Subcutaneous adipose tissue (tissue), 4 donors: Measurements from ENCODE around the gene NSF. TPM values are rescaled to one million over a fixed set of nuclear protein-coding genes. Genes with fewer than 3 reads are reported as not detected.

Source experiments
- total RNA-seq, 4 donors: library from RNA; depleted of rRNA; stranded (reverse); fragments of >200 nt; gene quantifications; one replicate each; pipeline ENCODE4 v1.1.0, GENCODE V29; 2016
- TF ChIP-seq, protein P1 (sequence below): fragments of 450-650 bp; IDR thresholded peaks from one replicate; pipeline ENCODE4 v1.5.1; 2016; ENCODE audit warnings: low read depth, mild to moderate bottlenecking, control low read depth, antibody characterized with exemption, moderate library complexity

NSF gene
- total RNA-seq, 4 donors from 2014 or later: 15.1 to 26.3 (median 19.3) TPM

DNA sequence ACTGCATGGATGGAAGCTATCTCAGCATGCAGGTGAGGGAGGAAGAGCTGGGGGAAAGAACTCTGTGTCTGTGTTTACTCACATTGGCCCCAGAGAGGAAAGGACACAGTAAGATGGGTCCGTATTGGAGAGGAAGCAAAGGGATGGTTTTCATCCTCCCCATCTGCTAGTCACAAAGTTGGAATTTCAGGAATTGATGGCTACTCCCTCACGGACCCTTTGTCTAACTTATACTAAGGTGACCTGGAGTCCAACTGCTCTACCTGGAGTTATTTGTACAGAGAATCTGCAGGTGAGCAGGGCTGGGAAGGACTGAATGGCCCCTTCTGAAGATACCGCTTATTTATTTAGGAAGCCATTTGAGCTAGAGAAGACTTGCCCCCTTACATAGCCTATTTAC, 172.9 kb downstream of the NSF start:
- TF ChIP-seq, protein P1, sequence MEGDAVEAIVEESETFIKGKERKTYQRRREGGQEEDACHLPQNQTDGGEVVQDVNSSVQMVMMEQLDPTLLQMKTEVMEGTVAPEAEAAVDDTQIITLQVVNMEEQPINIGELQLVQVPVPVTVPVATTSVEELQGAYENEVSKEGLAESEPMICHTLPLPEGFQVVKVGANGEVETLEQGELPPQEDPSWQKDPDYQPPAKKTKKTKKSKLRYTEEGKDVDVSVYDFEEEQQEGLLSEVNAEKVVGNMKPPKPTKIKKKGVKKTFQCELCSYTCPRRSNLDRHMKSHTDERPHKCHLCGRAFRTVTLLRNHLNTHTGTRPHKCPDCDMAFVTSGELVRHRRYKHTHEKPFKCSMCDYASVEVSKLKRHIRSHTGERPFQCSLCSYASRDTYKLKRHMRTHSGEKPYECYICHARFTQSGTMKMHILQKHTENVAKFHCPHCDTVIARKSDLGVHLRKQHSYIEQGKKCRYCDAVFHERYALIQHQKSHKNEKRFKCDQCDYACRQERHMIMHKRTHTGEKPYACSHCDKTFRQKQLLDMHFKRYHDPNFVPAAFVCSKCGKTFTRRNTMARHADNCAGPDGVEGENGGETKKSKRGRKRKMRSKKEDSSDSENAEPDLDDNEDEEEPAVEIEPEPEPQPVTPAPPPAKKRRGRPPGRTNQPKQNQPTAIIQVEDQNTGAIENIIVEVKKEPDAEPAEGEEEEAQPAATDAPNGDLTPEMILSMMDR: no peak

DNA sequence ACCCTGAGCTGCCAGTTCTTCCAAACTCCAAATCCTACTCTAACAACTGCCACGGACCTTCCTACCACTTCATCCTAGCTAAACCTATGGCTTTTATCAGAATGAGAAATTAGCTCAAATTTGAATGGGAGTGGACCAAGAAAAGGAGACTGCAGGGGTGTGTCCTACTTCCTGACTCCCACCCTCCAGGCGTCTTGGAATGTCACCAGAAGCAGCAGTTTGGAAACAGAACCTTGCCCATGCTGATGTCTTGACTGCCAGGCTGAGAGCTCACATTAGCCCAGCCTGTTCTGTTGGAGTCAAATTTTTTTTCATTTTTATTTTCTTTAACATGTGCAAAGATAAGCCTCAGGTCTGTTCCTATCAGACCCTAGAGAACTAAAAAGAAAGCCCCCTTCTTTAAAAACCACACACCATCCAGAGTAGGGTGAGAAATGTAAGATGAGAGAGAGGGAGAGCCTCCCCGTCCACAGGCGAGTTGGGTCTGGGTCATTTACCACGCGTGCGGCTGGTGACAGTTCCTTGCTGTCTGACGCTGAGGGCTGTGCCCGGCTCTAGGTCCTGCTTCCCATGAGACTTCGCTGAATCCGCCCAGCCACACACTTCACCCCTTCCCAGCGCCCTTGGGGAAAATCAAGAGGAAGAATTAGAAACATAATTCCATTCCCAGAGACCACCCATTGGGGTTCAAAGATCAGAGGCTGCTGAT, 173.7 kb downstream of the NSF start:
- TF ChIP-seq, protein P1: no peak

DNA sequence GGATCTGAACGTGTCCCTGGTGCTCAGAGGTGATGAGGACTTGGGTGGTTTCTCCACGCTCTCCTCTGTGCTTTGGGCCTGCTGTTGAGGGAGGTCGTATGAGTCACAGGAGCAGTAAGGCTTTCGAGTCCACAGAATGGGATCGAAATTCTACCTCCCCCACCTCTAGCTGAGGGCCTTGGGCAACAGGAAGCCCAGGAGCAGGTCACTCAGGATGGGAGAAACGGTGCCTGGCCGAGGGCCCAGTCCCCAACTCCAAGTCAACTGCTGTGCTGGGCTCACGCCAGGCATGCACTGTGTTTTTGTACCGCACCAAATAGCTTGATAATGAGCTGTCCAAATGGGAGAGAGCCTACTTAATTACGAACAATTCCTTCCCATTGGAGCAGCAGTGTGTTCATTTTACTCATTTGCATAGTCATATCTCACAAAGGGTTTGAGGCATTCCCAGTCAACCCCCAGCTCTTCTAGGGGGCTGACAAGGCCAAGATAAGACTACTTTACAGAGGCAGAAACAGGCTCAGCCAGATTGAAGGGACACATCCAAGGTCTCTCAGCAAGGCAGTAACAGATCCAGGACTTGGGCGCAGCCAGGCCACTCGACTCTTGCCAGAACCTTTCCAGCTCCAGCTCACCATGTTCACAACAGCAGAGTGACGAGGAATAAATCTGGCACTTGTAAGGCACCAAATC, 174.4 kb downstream of the NSF start:
- TF ChIP-seq, protein P1: no peak

DNA sequence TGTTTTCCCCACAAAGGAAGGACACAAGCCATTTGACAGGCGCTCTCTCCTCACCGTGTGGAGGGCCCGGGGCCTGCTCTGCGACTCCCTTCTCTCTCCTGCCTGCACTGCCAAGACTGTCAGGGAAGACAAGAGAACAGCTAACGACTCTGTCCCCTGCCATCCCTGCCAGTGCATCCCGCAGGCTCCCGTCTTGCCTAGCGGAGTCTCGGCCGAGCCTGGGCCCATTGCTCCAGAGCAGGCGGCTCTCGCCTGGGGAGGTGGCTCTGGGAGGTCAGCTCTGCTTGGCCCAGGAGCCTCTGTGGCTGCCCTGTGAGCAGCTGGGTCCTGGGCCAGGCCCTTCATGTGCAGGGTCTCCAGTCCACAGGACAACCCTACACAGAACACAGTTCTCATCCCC, 175.0 kb downstream of the NSF start:
- TF ChIP-seq, protein P1: no peak

DNA sequence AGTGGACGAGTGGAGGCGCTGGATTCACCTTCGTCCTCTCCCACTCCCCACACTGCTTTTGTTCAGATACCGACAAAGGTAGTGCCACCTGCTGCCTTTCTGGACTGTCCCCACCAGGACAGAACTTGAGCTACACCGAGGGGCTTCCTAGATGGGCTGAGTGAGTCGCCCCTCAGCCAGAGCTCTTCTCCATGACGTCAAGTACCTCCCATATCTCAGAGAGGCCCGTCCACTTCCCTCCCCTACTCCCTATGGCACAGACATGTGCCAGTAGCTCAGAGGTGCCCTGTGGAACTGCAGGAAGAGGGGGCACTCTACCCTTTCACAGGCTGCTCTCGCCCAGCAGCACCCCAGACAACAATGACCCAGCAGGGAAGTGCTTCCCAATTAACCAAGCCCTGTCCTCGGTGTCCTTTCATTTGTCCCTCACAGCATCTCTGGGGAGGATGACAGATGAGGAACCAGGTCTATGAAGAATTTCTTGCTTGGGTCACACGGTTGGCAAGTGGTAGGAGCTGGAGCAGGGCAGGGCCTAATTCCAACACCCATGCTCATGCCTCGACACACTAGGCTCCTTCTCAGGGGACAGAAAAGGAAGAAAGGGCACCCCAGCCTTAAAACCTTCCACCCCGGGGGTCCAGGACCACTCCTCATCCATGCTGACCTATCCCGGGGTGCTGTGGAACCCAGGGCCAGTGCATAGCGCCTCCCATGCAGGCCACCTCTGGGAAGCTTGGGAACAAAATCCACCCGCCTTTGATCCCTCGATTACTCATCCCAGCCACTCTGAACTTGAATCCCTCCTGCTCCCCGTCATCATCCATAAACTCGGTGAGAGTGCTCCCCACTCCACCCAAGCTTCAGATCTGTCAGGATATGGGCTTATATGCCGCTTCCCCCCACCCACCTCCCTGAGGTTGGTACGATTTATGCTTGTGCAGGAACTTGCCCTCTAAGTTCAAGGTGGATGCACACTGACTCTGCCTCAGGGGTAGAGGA, 176.3 kb downstream of the NSF start:
- TF ChIP-seq, protein P1: no peak

DNA sequence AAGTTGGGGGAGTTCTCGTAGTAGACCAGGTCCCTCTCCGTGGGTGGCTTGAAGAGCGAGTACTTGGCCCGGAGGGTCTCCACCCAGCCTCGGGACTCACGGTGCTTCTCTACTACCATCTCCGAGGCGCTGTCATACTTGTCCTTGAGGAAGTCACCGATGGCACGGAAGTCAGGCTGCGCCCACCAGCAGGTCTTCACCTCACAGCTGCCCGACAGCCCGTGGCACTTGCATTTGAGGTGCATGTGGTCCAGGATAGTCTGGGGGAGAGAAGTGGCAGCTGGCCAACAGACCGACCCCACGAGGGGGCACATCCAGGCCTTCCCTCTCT, 178.0 kb downstream of the NSF start:
- TF ChIP-seq, protein P1: no peak
